ENCODE results near the gene ADAMTS9.
A peak's percentile ranks its signal among the peaks of the same experiment; 100 is the strongest.

Gene ADAMTS9

GRCh38 chr3:64533617-64534317 lies 154.0 kb downstream of the ADAMTS9 start:
- DNase-seq, result peak; percentile 75

- DNase-seq, result peak; percentile 37
Measured at GRCh38 chr3:64530434-64531049, 157.3 kb downstream of the ADAMTS9 start.

GRCh38 chr3:64523324-64523723 lies 164.5 kb downstream of the ADAMTS9 start:
- DNase-seq, result no peak

- DNase-seq, result no peak
Measured at GRCh38 chr3:64520334-64520733, 167.5 kb downstream of the ADAMTS9 start.

GRCh38 chr3:64518950-64519349 lies 168.8 kb downstream of the ADAMTS9 start:
- DNase-seq, result no peak

GRCh38 chr3:64518496-64518895 lies 169.3 kb downstream of the ADAMTS9 start:
- no peak for DNase-seq

GRCh38 chr3:64514889-64515288 lies 172.9 kb downstream of the ADAMTS9 start:
- no peak for DNase-seq

GRCh38 chr3:64509206-64509605 lies 178.6 kb downstream of the ADAMTS9 start:
- no peak for DNase-seq

GRCh38 chr3:64508140-64508539 lies 179.7 kb downstream of the ADAMTS9 start:
- no peak for DNase-seq

GRCh38 chr3:64506255-64506654 lies 181.5 kb downstream of the ADAMTS9 start:
- no peak for DNase-seq

- DNase-seq, result no peak
Measured at GRCh38 chr3:64505419-64505818, 182.4 kb downstream of the ADAMTS9 start.

- DNase-seq, result no peak
Measured at GRCh38 chr3:64502284-64502683, 185.5 kb downstream of the ADAMTS9 start.

GRCh38 chr3:64501298-64501906 lies 186.4 kb downstream of the ADAMTS9 start:
- DNase-seq, result no peak

GRCh38 chr3:64496786-64497490 lies 190.9 kb downstream of the ADAMTS9 start:
- no peak for DNase-seq

GRCh38 chr3:64495781-64496334 lies 191.9 kb downstream of the ADAMTS9 start:
- no peak for DNase-seq

- DNase-seq, result no peak
Measured at GRCh38 chr3:64495121-64495780, 192.5 kb downstream of the ADAMTS9 start.

GRCh38 chr3:64494526-64494925 lies 193.3 kb downstream of the ADAMTS9 start:
- no peak for DNase-seq

GRCh38 chr3:64493149-64493548 lies 194.7 kb downstream of the ADAMTS9 start:
- DNase-seq, result no peak

- no peak for DNase-seq
Measured at GRCh38 chr3:64491843-64492242, 196.0 kb downstream of the ADAMTS9 start.

- DNase-seq, result no peak
Measured at GRCh38 chr3:64490180-64490724, 197.5 kb downstream of the ADAMTS9 start.

GRCh38 chr3:64489361-64490044 lies 198.3 kb downstream of the ADAMTS9 start:
- DNase-seq, result peak; percentile 74

GRCh38 chr3:64488939-64489338 lies 198.9 kb downstream of the ADAMTS9 start:
- DNase-seq, result peak; percentile 39

All from NCI-H1092 treated with DMSO at 0.1 percent for 48 hours (cell line).